NCI-H526 treated with DMSO at 0.1 percent for 48 hours (cell line): Measurements from ENCODE around the gene MSL2.
"Not testable (repeated sequence)": the region's sequence is repeated elsewhere in the genome, so short reads cannot be mapped to it uniquely, and the experiment has no call there.

ENCODE experiments used
- DNase-seq: peaks from one replicate; lab custom pipeline; 2025; lab: John Stamatoyannopoulos, UW

The MSL2 gene

GRCh38 chr3:136142592-136142991 lies 53.5 kb downstream of the MSL2 start:
- no peak for DNase-seq

- DNase-seq, result no peak
Measured at GRCh38 chr3:136141891-136142290, 54.2 kb downstream of the MSL2 start.

GRCh38 chr3:136141291-136141785 lies 54.8 kb downstream of the MSL2 start:
- no peak for DNase-seq

GRCh38 chr3:136136454-136136853 lies 59.7 kb downstream of the MSL2 start:
- DNase-seq, result no peak

- peak; percentile 43 for DNase-seq
Measured at GRCh38 chr3:136135039-136135802, 60.9 kb downstream of the MSL2 start.

- DNase-seq, result no peak
Measured at GRCh38 chr3:136134091-136134490, 62.0 kb downstream of the MSL2 start.

- not testable (repeated sequence) for DNase-seq
Measured at GRCh38 chr3:136131647-136132046, 64.5 kb downstream of the MSL2 start.

GRCh38 chr3:136122006-136122405 lies 74.1 kb downstream of the MSL2 start:
- DNase-seq, result no peak

GRCh38 chr3:136120373-136121348 lies 75.5 kb downstream of the MSL2 start:
- DNase-seq, result peak; percentile 80

GRCh38 chr3:136119783-136120182 lies 76.4 kb downstream of the MSL2 start:
- not testable (repeated sequence) for DNase-seq

- DNase-seq, result not testable (repeated sequence)
Measured at GRCh38 chr3:136119332-136119731, 76.8 kb downstream of the MSL2 start.

- DNase-seq, result no peak
Measured at GRCh38 chr3:136114421-136114820, 81.7 kb downstream of the MSL2 start.

GRCh38 chr3:136110481-136110880 lies 85.7 kb downstream of the MSL2 start:
- no peak for DNase-seq

GRCh38 chr3:136109499-136109898 lies 86.6 kb downstream of the MSL2 start:
- DNase-seq, result no peak

- no peak for DNase-seq
Measured at GRCh38 chr3:136106101-136106500, 90.0 kb downstream of the MSL2 start.

GRCh38 chr3:136105044-136105443 lies 91.1 kb downstream of the MSL2 start:
- DNase-seq, result no peak
